ENCODE data around the gene ZDHHC11B. TPM values are rescaled to one million over a fixed set of nuclear protein-coding genes. Genes with fewer than 3 reads are reported as not detected.
"Not testable (repeated sequence)": the region's sequence is repeated elsewhere in the genome, so short reads cannot be mapped to it uniquely, and the experiment has no call there.

Gene ZDHHC11B
- polyA plus RNA-seq, 1 donor (not counting 4 experiments of a cell fraction or from before 2014, with no cell fraction given) = 0.18 TPM

GRCh38 chr5:680836-681235 is 103.7 kb downstream of the ZDHHC11B start:
- H3K9me1 ChIP-seq (ENCODE audit: control insufficient read depth, extremely low read depth, insufficient read depth, low read length); H3K9ac ChIP-seq (ENCODE audit: control insufficient read depth, extremely low read depth, insufficient read depth, low read length); H3K36me3 ChIP-seq (ENCODE audit: control insufficient read depth in 2 of 2, extremely low read depth in 1 of 2, insufficient read depth in 2 of 2, low read length in 2 of 2); H3K27me3 ChIP-seq (ENCODE audit: control insufficient read depth, extremely low read depth, insufficient read depth, low read length); H3K4me1 ChIP-seq (ENCODE audit: control insufficient read depth, extremely low read depth, insufficient read depth, low read length); H2AFZ ChIP-seq (ENCODE audit: control insufficient read depth, low read length); H3K4me3 ChIP-seq (ENCODE audit: control insufficient read depth in 2 of 3, extremely low read depth in 1 of 3, insufficient read depth in 2 of 3, low read depth in 1 of 3, low read length in 3 of 3); H4K20me1 ChIP-seq (ENCODE audit: control insufficient read depth, extremely low read depth, insufficient read depth, low read length); H3K27ac ChIP-seq (ENCODE audit: control insufficient read depth, insufficient read depth, low read length); H3K9me3 ChIP-seq (ENCODE audit: control insufficient read depth, low read depth, low read length); dilution Hi-C loops (cut with MboI; ENCODE audit: extremely low pct_ligation_motif_present, low sequenced_read_pairs); DNase-seq (ENCODE audit: low read depth, low spot score); H3K79me2 ChIP-seq (ENCODE audit: control insufficient read depth, insufficient read depth, low read length); H3K4me2 ChIP-seq (ENCODE audit: control insufficient read depth, extremely low read depth, insufficient read depth, low read depth, low read length): not testable (repeated sequence)
- FAIRE-seq = peak; percentile 32

- FAIRE-seq; H3K9ac ChIP-seq (ENCODE audit: control insufficient read depth, extremely low read depth, insufficient read depth, low read length); H3K36me3 ChIP-seq (ENCODE audit: control insufficient read depth in 2 of 2, extremely low read depth in 1 of 2, insufficient read depth in 2 of 2, low read length in 2 of 2); H3K4me2 ChIP-seq (ENCODE audit: control insufficient read depth, extremely low read depth, insufficient read depth, low read depth, low read length); H3K27ac ChIP-seq (ENCODE audit: control insufficient read depth, insufficient read depth, low read length); H2AFZ ChIP-seq (ENCODE audit: control insufficient read depth, low read length); H4K20me1 ChIP-seq (ENCODE audit: control insufficient read depth, extremely low read depth, insufficient read depth, low read length); H3K27me3 ChIP-seq (ENCODE audit: control insufficient read depth, extremely low read depth, insufficient read depth, low read length); dilution Hi-C loops (cut with MboI; ENCODE audit: extremely low pct_ligation_motif_present, low sequenced_read_pairs); H3K4me1 ChIP-seq (ENCODE audit: control insufficient read depth, extremely low read depth, insufficient read depth, low read length); H3K4me3 ChIP-seq (ENCODE audit: control insufficient read depth in 2 of 3, extremely low read depth in 1 of 3, insufficient read depth in 2 of 3, low read depth in 1 of 3, low read length in 3 of 3); H3K9me1 ChIP-seq (ENCODE audit: control insufficient read depth, extremely low read depth, insufficient read depth, low read length); DNase-seq (ENCODE audit: low read depth, low spot score); H3K9me3 ChIP-seq (ENCODE audit: control insufficient read depth, low read depth, low read length); H3K79me2 ChIP-seq (ENCODE audit: control insufficient read depth, insufficient read depth, low read length): not testable (repeated sequence)
Measured at GRCh38 chr5:680118-680795, 104.3 kb downstream of the ZDHHC11B start.

GRCh38 chr5:679166-679895 is 105.2 kb downstream of the ZDHHC11B start:
- H3K27ac ChIP-seq (ENCODE audit: control insufficient read depth, insufficient read depth, low read length); dilution Hi-C loops (cut with MboI; ENCODE audit: extremely low pct_ligation_motif_present, low sequenced_read_pairs); H3K9me1 ChIP-seq (ENCODE audit: control insufficient read depth, extremely low read depth, insufficient read depth, low read length); H3K9me3 ChIP-seq (ENCODE audit: control insufficient read depth, low read depth, low read length); H2AFZ ChIP-seq (ENCODE audit: control insufficient read depth, low read length); DNase-seq (ENCODE audit: low read depth, low spot score); H3K9ac ChIP-seq (ENCODE audit: control insufficient read depth, extremely low read depth, insufficient read depth, low read length); H4K20me1 ChIP-seq (ENCODE audit: control insufficient read depth, extremely low read depth, insufficient read depth, low read length); H3K79me2 ChIP-seq (ENCODE audit: control insufficient read depth, insufficient read depth, low read length); H3K36me3 ChIP-seq (ENCODE audit: control insufficient read depth in 2 of 2, extremely low read depth in 1 of 2, insufficient read depth in 2 of 2, low read length in 2 of 2); H3K27me3 ChIP-seq (ENCODE audit: control insufficient read depth, extremely low read depth, insufficient read depth, low read length); H3K4me3 ChIP-seq (ENCODE audit: control insufficient read depth in 2 of 3, extremely low read depth in 1 of 3, insufficient read depth in 2 of 3, low read depth in 1 of 3, low read length in 3 of 3); H3K4me2 ChIP-seq (ENCODE audit: control insufficient read depth, extremely low read depth, insufficient read depth, low read depth, low read length); H3K4me1 ChIP-seq (ENCODE audit: control insufficient read depth, extremely low read depth, insufficient read depth, low read length): not testable (repeated sequence)
- peak; percentile 46 for FAIRE-seq

- FAIRE-seq; H3K4me3 ChIP-seq (ENCODE audit: control insufficient read depth in 2 of 3, extremely low read depth in 1 of 3, insufficient read depth in 2 of 3, low read depth in 1 of 3, low read length in 3 of 3); H3K79me2 ChIP-seq (ENCODE audit: control insufficient read depth, insufficient read depth, low read length); H3K27ac ChIP-seq (ENCODE audit: control insufficient read depth, insufficient read depth, low read length); H4K20me1 ChIP-seq (ENCODE audit: control insufficient read depth, extremely low read depth, insufficient read depth, low read length); H3K9me1 ChIP-seq (ENCODE audit: control insufficient read depth, extremely low read depth, insufficient read depth, low read length); H3K36me3 ChIP-seq (ENCODE audit: control insufficient read depth in 2 of 2, extremely low read depth in 1 of 2, insufficient read depth in 2 of 2, low read length in 2 of 2); H3K4me1 ChIP-seq (ENCODE audit: control insufficient read depth, extremely low read depth, insufficient read depth, low read length); H3K9ac ChIP-seq (ENCODE audit: control insufficient read depth, extremely low read depth, insufficient read depth, low read length); H2AFZ ChIP-seq (ENCODE audit: control insufficient read depth, low read length); H3K4me2 ChIP-seq (ENCODE audit: control insufficient read depth, extremely low read depth, insufficient read depth, low read depth, low read length); dilution Hi-C loops (cut with MboI; ENCODE audit: extremely low pct_ligation_motif_present, low sequenced_read_pairs); DNase-seq (ENCODE audit: low read depth, low spot score); H3K9me3 ChIP-seq (ENCODE audit: control insufficient read depth, low read depth, low read length): not testable (repeated sequence)
- H3K27me3 ChIP-seq (ENCODE audit: control insufficient read depth, extremely low read depth, insufficient read depth, low read length) = peaks cover 11% of the 10 kb centered on the region
Measured at GRCh38 chr5:678521-678920, 106.0 kb downstream of the ZDHHC11B start.

All from keratinocyte (primary cell).